Measurements from ENCODE around the gene TPRN. TPM values are rescaled to one million over a fixed set of nuclear protein-coding genes. Genes with fewer than 3 reads are reported as not detected.

TPRN gene
- total and polyA plus RNA-seq, 9 of the 15 experiments (the other 6 are each of a cell fraction or from before 2014, with no cell fraction given): 0.31 to 31.9 (median 4.4) TPM

Small RNA genes within 50 kb of the gene (microRNA-seq; reads per million reads assigned to microRNA genes)
- gene MIR3621 (ENCODE audit: borderline microRNAs expressed): not detected

Small RNA genes within 50 kb of the gene (small RNA-seq; reads per million reads assigned to genes)
- not detected for gene MIR3621

Other genes with a start within 250 kb of the TPRN start
Only the 7 nearest of the 32 such genes appear.
- gene ANAPC2, start 12.2 kb downstream of the TPRN start, total RNA-seq (2014; rRNA removed): 19.8 and 23.4 TPM in 2 replicates
- gene ANAPC2, start 12.2 kb downstream of the TPRN start, total RNA-seq (2014; rRNA removed; fragmentation: Illumina TruSeq; extraction: Trizol): 5.8 and 8.0 TPM in 2 replicates
- gene ANAPC2, start 12.2 kb downstream of the TPRN start, total RNA-seq (2015; rRNA removed; fragmentation: Illumina TruSeq; extraction: Trizol): 16.4 and 17.5 TPM in 2 replicates
- 50.7 and 56.5 TPM in 2 replicates for gene ANAPC2, start 12.2 kb downstream of the TPRN start, total RNA-seq (2021)
- 17.7 and 22.1 TPM in 2 replicates for gene ANAPC2, start 12.2 kb downstream of the TPRN start, polyA plus RNA-seq (2011; rRNA removed)
- 10.1 and 19.3 TPM in 2 replicates for gene ANAPC2, start 12.2 kb downstream of the TPRN start, polyA plus RNA-seq (2014; fragmentation: Illumina TruSeq; extraction: Trizol)
- gene ANAPC2, start 12.2 kb downstream of the TPRN start, polyA plus RNA-seq (2014; fragmentation: Nextera tagmentation; extraction: Ambion mirVana): under 1 TPM in 1 of 2 experiments, not detected in 1; 0.11 TPM
- 41.6 and 46.1 TPM in 2 replicates for gene ANAPC2, start 12.2 kb downstream of the TPRN start, polyA plus RNA-seq (2014; rRNA removed)
- gene SSNA1, start 12.1 kb downstream of the TPRN start, total RNA-seq (2014; rRNA removed): 130 and 153 TPM in 2 replicates
- gene SSNA1, start 12.1 kb downstream of the TPRN start, total RNA-seq (2014; rRNA removed; fragmentation: Illumina TruSeq; extraction: Trizol): 8.7 and 16.8 TPM in 2 replicates
- gene SSNA1, start 12.1 kb downstream of the TPRN start, total RNA-seq (2015; rRNA removed; fragmentation: Illumina TruSeq; extraction: Trizol): 74.7 and 76.7 TPM in 2 replicates
- gene SSNA1, start 12.1 kb downstream of the TPRN start, total RNA-seq (2021): 96.4 and 106 TPM in 2 replicates
- gene SSNA1, start 12.1 kb downstream of the TPRN start, polyA plus RNA-seq (2011; rRNA removed): 40.5 and 43.4 TPM in 2 replicates
- 57.1 and 101 TPM in 2 replicates for gene SSNA1, start 12.1 kb downstream of the TPRN start, polyA plus RNA-seq (2014; fragmentation: Illumina TruSeq; extraction: Trizol)
- 10 to 100 TPM in 1 of 2 experiments, 1 to 10 TPM in 1; 1.9 to 11.8 TPM for gene SSNA1, start 12.1 kb downstream of the TPRN start, polyA plus RNA-seq (2014; fragmentation: Nextera tagmentation; extraction: Ambion mirVana)
- gene SSNA1, start 12.1 kb downstream of the TPRN start, polyA plus RNA-seq (2014; rRNA removed): 114 and 137 TPM in 2 replicates
- gene TMEM203, start 4.9 kb upstream of the TPRN start, total RNA-seq (2014; rRNA removed): 37.6 and 56.5 TPM in 2 replicates
- gene TMEM203, start 4.9 kb upstream of the TPRN start, total RNA-seq (2014; rRNA removed; fragmentation: Illumina TruSeq; extraction: Trizol): 34.2 and 35.7 TPM in 2 replicates
- gene TMEM203, start 4.9 kb upstream of the TPRN start, total RNA-seq (2015; rRNA removed; fragmentation: Illumina TruSeq; extraction: Trizol): 37.4 and 38.2 TPM in 2 replicates
- gene TMEM203, start 4.9 kb upstream of the TPRN start, total RNA-seq (2021): 59.5 and 64.2 TPM in 2 replicates
- 40.5 and 45.9 TPM in 2 replicates for gene TMEM203, start 4.9 kb upstream of the TPRN start, polyA plus RNA-seq (2011; rRNA removed)
- 38.7 and 46.8 TPM in 2 replicates for gene TMEM203, start 4.9 kb upstream of the TPRN start, polyA plus RNA-seq (2014; fragmentation: Illumina TruSeq; extraction: Trizol)
- gene TMEM203, start 4.9 kb upstream of the TPRN start, polyA plus RNA-seq (2014; fragmentation: Nextera tagmentation; extraction: Ambion mirVana): 10 to 100 TPM in 1 of 2 experiments, 1 to 10 TPM in 1; 8.8 to 13.6 TPM
- 38.2 and 47.5 TPM in 2 replicates for gene TMEM203, start 4.9 kb upstream of the TPRN start, polyA plus RNA-seq (2014; rRNA removed)
- 15.7 and 30.2 TPM in 2 replicates for gene NDOR1, start 5.0 kb upstream of the TPRN start, total RNA-seq (2014; rRNA removed)
- 1.9 and 2.7 TPM in 2 replicates for gene NDOR1, start 5.0 kb upstream of the TPRN start, total RNA-seq (2014; rRNA removed; fragmentation: Illumina TruSeq; extraction: Trizol)
- 11.0 and 11.3 TPM in 2 replicates for gene NDOR1, start 5.0 kb upstream of the TPRN start, total RNA-seq (2015; rRNA removed; fragmentation: Illumina TruSeq; extraction: Trizol)
- gene NDOR1, start 5.0 kb upstream of the TPRN start, total RNA-seq (2021): 32.6 and 36.9 TPM in 2 replicates
- 5.6 and 11.5 TPM in 2 replicates for gene NDOR1, start 5.0 kb upstream of the TPRN start, polyA plus RNA-seq (2011; rRNA removed)
- gene NDOR1, start 5.0 kb upstream of the TPRN start, polyA plus RNA-seq (2014; fragmentation: Illumina TruSeq; extraction: Trizol): 6.9 and 17.5 TPM in 2 replicates
- under 1 TPM; 0.06 TPM for gene NDOR1, start 5.0 kb upstream of the TPRN start, polyA plus RNA-seq (2014; fragmentation: Nextera tagmentation; extraction: Ambion mirVana)
- 30.4 and 35.0 TPM in 2 replicates for gene NDOR1, start 5.0 kb upstream of the TPRN start, polyA plus RNA-seq (2014; rRNA removed)
- gene RNF208, start 21.5 kb upstream of the TPRN start, total RNA-seq (2014; rRNA removed): 0.50 and 0.90 TPM in 2 replicates
- not detected in 2 replicates for gene RNF208, start 21.5 kb upstream of the TPRN start, total RNA-seq (2014; rRNA removed; fragmentation: Illumina TruSeq; extraction: Trizol)
- 0.47 and 0.49 TPM in 2 replicates for gene RNF208, start 21.5 kb upstream of the TPRN start, total RNA-seq (2015; rRNA removed; fragmentation: Illumina TruSeq; extraction: Trizol)
- 6.6 and 6.9 TPM in 2 replicates for gene RNF208, start 21.5 kb upstream of the TPRN start, total RNA-seq (2021)
- 0.15 and 1.3 TPM in 2 replicates for gene RNF208, start 21.5 kb upstream of the TPRN start, polyA plus RNA-seq (2011; rRNA removed)
- 0.62 and 2.4 TPM in 2 replicates for gene RNF208, start 21.5 kb upstream of the TPRN start, polyA plus RNA-seq (2014; fragmentation: Illumina TruSeq; extraction: Trizol)
- gene RNF208, start 21.5 kb upstream of the TPRN start, polyA plus RNA-seq (2014; fragmentation: Nextera tagmentation; extraction: Ambion mirVana): under 1 TPM in 1 of 2 experiments, not detected in 1; 0.18 TPM
- 3.1 and 5.1 TPM in 2 replicates for gene RNF208, start 21.5 kb upstream of the TPRN start, polyA plus RNA-seq (2014; rRNA removed)
- 0.41 and 0.73 TPM in 2 replicates for gene CYSRT1, start 24.4 kb upstream of the TPRN start, total RNA-seq (2014; rRNA removed)
- not detected in 2 replicates for gene CYSRT1, start 24.4 kb upstream of the TPRN start, total RNA-seq (2014; rRNA removed; fragmentation: Illumina TruSeq; extraction: Trizol)
- gene CYSRT1, start 24.4 kb upstream of the TPRN start, total RNA-seq (2015; rRNA removed; fragmentation: Illumina TruSeq; extraction: Trizol): 0.22 and 0.60 TPM in 2 replicates
- gene CYSRT1, start 24.4 kb upstream of the TPRN start, total RNA-seq (2021): 0.22 and 0.60 TPM in 2 replicates
- 0.24 and 0.91 TPM in 2 replicates for gene CYSRT1, start 24.4 kb upstream of the TPRN start, polyA plus RNA-seq (2011; rRNA removed)
- gene CYSRT1, start 24.4 kb upstream of the TPRN start, polyA plus RNA-seq (2014; fragmentation: Illumina TruSeq; extraction: Trizol): 0.32 TPM in 1 of 2 replicates, not detected in the other
- under 1 TPM in 1 of 2 experiments, not detected in 1; 0.04 TPM for gene CYSRT1, start 24.4 kb upstream of the TPRN start, polyA plus RNA-seq (2014; fragmentation: Nextera tagmentation; extraction: Ambion mirVana)
- gene CYSRT1, start 24.4 kb upstream of the TPRN start, polyA plus RNA-seq (2014; rRNA removed): 0.15 and 1.4 TPM in 2 replicates
- gene RNF224, start 26.8 kb upstream of the TPRN start, total RNA-seq (2014; rRNA removed): 0.16 TPM in 1 of 2 replicates, not detected in the other
- not detected in 2 replicates for gene RNF224, start 26.8 kb upstream of the TPRN start, total RNA-seq (2014; rRNA removed; fragmentation: Illumina TruSeq; extraction: Trizol)
- gene RNF224, start 26.8 kb upstream of the TPRN start, total RNA-seq (2015; rRNA removed; fragmentation: Illumina TruSeq; extraction: Trizol): not detected in 2 replicates
- not detected in 2 replicates for gene RNF224, start 26.8 kb upstream of the TPRN start, total RNA-seq (2021)
- 0.04 TPM in 1 of 2 replicates, not detected in the other for gene RNF224, start 26.8 kb upstream of the TPRN start, polyA plus RNA-seq (2011; rRNA removed)
- gene RNF224, start 26.8 kb upstream of the TPRN start, polyA plus RNA-seq (2014; fragmentation: Illumina TruSeq; extraction: Trizol): not detected in 2 replicates
- gene RNF224, start 26.8 kb upstream of the TPRN start, polyA plus RNA-seq (2014; fragmentation: Nextera tagmentation; extraction: Ambion mirVana): not detected
- gene RNF224, start 26.8 kb upstream of the TPRN start, polyA plus RNA-seq (2014; rRNA removed): not detected in 2 replicates